ENCODE results near the gene EYA3.

EYA3 gene

DNA sequence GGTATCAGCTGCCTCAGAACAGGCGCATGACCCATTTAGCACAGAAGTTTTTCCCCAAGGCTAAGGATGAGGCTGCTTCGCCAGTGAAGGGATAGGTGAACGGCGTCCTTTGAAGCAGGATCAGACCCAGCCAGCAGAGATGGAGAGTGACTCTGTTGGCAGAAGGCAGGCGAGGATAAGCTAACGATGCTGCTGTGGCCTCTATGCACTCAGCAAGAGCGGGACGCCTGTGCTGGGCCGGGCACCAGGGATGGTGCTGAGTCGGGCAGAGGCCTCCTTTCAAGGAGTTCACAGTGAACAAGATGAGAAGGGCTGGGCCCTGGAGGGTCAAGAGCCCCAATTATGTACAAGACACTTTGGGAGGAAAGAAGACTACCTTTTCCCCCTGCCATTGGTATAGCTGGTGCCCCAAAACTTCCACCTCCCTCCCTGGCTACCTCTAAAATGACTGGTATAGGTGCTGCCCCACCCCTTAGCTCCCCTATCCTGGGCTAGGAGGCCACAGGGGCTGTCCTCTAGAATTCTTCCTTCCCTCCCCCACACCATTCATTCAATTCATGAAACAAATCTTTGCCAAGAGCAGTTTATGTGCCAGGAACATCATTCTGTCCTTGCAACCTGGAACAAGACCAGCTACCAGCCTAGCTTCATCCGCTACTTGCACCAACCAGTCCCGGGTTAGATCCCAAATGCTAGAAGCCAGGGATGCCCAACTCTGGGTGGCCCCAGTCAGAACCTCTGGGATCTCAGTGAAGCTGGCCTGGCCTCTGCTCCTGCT, 121.1 kb downstream of the EYA3 start:
- DNase-seq, result no peak

DNA sequence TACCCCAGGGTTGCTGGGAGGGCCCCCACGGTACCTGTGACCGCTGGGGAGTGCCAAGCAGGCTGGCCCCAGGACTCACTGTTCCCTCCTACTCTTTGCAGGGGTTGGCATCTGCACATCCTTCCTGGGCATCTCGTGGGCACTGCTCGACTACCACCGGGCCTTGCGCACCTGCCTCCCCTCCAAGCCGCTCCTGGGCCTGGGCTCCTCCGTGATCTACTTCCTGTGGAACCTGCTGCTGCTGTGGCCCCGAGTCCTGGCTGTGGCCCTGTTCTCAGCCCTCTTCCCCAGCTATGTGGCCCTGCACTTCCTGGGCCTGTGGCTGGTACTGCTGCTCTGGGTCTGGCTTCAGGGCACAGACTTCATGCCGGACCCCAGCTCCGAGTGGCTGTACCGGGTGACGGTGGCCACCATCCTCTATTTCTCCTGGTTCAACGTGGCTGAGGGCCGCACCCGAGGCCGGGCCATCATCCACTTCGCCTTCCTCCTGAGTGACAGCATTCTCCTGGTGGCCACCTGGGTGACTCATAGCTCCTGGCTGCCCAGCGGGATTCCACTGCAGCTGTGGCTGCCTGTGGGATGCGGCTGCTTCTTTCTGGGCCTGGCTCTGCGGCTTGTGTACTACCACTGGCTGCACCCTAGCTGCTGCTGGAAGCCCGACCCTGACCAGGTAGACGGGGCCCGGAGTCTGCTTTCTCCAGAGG, 121.9 kb downstream of the EYA3 start:
- DNase-seq, result no peak

DNA sequence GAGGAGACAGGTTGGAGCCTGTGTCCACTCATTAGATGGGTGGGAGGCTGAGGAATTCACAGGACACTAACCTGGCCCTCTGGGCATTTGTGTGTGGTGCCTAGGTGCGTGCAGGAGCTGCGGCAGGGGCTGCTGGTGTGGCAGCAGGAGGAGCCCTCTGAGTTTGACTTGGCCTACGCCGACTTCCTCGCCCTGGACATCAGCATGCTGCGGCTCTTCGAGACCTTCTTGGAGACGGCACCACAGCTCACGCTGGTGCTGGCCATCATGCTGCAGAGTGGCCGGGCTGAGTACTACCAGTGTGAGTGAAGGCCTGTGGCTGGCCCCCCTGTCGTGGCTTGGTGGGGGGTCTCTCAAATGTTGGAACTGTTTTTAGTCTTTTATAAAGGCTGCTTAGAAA, 125.0 kb downstream of the EYA3 start:
- no peak for DNase-seq

DNA sequence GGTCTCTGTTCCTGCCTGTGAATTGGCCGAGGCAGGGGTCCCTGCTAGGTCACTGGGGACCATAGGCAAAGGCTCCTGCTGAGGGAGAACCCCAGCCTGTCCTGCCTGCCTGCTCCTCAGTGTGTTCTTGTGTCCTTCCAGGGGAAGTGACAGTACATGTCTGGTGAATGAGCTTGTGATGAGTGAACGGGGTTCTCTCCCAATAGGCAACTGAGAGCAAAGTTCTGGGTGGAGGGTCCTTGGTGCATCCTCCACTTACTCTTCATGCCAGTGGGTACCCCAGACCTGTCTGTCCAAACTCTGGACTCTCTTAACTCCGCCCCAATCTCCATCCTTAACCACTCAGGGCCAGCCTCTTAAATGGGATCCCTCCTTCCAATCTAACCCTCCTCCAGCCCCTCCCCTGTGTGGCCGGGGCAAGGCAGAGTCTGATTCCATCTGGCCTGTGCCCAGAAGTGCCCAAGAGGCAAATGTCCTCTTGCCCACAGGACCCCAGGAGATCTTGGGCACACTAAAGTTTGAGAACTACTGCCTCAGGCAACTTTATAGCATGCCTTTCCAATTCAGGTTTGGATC, 126.7 kb downstream of the EYA3 start:
- no peak for DNase-seq

DNA sequence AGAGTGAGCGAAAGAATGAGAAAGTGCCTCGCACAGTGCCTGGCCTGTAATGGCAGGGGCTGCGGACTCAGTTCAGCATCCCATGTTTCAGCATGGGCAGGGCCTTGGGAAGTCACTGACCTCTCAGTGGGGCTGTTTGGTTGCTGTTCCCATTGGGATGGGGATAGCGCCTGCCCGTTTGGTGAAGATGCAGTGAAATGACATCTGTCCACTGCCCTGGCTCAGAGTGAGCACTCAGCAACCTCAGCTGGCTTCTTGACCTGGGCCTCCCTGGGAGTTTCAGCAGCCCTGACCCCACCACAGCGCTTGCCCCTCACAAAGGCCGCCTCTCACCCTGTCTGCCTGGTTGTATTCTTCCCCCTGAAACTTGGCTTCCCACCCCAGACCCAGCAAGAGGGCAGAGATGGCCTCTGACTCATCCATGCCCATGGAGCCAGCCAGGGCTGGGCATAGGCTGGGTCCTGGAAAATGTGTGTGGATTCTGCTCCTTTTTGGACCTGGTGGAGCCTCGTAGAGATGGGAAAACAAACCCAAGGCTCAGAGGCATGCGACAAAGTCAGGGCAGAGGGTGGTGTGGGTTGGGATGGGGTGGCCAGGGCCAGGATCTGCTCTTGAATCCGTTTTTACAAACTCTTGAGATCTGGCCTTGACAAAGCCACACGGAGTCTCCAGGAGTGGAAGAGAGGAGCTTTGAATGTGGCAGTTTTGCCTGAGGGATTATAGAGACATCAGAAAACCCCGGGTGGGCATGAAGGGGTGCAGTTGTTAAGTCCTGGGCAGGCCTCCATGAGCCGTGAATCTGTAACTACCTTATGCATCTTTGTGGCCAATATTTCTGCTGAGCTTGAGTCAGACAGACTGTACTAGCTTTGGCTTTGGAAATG, 127.4 kb downstream of the EYA3 start:
- no peak for DNase-seq

DNA sequence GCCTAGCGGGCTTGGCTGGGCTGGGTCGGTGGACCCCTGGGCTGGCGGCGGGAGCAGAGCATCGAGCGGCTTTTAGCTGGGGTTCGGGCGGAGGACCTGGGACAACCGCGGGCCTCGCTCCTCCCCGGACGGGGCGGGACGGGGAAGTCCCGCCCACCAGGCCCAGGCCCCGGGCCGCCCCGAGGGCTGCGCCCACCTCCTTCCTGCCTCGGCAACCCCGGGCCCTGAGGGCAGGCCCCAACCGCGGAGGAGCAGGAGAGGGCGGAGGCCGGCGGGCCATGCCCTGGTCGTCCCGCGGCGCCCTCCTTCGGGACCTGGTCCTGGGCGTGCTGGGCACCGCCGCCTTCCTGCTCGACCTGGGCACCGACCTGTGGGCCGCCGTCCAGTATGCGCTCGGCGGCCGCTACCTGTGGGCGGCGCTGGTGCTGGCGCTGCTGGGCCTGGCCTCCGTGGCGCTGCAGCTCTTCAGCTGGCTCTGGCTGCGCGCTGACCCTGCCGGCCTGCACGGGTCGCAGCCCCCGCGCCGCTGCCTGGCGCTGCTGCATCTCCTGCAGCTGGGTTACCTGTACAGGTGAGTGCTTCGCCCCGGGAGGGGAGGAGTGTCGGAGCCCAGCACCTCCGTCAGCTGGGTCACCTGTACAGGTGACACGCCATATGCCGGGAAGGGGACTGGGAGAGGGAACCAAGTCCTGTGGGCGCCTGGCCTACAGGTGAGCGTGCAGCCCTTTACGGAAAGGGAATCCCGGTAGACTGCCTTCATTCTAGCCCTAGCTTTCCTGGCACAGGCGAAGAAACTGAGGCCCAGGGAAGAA, 128.4 kb downstream of the EYA3 start, which contains the start of gene XKR8:
XKR8 (plus strand) TSS at position 182 of the 812 bp plus-strand sequence; CDS start at position 279, 97 bp downstream.
- DNase-seq, result peak; percentile 63

DNA sequence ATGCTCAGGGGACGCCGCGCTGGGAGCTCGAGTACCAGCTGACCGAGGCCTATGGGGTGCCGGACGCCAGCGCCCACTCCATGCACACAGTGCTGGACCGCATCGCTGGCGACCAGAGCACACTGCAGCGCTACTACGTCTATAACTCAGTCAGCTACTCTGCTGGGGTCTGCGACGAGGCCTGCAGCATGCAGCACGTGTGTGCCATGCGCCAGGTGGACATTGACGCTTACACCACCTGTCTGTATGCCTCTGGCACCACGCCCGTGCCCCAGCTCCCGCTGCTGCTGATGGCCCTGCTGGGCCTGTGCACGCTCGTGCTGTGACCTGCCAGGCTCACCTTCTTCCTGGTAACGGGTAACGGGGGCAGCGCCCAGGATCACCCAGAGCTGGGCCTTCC, 129.9 kb downstream of the EYA3 start:
- peak; percentile 10 for DNase-seq

DNA sequence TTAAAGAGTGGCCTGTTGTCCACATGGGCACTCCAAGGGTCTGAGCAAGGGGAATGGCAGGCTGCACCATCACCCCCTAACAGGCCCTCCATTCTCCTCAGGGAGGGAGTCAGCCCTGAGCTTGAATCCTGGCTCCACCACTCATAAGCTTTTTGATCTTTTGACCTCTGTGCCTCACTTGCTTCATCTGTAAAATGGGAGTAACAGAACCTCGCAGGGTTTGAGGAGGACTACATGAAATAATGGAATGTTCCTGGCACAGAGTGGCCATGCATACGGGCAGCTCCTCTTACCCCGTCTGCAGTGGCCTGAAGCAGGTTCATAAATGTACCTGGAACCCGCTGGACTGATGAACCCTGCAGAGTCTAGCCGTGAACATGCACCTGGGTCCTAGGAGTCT, 130.8 kb downstream of the EYA3 start:
- DNase-seq, result no peak

DNA sequence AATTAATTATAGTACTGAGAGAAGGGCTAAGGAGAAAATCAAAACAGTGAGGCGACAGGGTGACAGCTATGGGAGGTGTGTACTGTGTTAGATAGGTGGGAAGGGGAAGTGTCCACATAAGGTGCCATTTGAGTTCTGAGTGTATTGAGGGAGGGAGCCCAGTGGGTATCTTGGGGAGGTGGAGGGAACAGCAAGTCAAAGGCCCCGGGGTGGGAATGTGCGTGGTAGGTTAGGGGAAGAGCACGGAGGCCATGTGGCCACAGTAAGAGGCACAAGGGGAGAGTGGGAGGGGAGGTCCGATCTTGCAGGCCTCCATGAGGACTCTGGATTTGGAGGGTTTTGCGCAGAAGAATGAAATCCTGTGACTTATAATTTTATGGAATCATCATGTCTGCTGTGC, 131.6 kb downstream of the EYA3 start:
- DNase-seq, result no peak

DNA sequence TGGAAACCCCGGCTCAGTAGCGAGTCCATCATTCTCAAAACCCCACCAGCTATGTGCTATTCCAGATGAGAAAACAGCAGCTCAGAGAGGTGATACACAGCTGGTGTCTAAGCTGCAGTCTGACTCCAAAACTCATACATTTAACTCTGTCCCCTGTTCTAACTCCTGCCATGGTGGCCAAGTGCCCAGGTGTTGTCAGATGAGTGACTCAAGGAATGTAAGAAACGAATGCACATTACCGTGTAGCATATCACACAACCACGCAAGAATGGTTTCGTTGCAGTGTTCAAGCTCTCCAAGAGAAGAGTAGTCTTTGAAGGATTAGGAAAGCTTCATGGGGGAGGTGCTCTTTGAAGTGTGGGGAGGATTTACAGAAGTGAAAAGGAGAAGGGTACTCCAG, 133.3 kb downstream of the EYA3 start:
- no peak for DNase-seq

DNA sequence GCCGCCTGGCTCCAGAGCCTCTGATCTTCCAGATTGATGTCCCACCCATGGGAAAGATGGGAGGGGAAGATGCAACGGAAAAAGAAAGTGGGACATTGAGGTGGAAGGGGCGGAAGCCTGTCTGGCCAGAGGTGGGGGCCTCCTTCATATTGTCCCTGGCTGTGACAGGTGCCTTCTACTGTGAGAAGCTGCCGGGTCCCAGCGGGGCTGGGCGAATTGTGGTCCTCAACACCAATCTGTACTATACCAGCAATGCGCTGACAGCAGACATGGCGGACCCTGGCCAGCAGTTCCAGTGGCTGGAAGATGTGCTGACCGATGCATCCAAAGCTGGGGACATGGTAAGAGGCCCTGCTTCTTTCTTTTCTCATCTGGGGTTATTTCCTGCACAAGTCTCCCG, 134.2 kb downstream of the EYA3 start:
- no peak for DNase-seq

DNA sequence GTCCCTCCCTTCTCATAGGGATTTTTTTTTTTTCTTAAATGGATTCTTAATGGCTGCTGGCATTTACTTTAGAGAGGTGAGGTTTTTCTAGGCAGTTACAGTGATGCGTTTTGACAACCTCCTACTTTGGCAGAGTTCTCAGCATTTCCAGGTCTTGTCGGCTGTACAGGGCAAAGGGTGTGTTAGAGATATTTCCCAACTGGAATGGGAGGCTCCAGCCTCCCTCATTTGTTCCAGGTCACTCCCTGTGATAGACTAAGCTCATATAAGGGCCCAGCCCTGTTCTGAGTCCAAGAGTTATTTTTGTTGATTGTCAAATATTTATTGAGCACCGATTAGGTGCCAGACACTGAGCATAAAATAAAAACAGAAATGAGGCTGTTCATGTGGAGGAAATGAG, 136.3 kb downstream of the EYA3 start:
- DNase-seq, result no peak

DNA sequence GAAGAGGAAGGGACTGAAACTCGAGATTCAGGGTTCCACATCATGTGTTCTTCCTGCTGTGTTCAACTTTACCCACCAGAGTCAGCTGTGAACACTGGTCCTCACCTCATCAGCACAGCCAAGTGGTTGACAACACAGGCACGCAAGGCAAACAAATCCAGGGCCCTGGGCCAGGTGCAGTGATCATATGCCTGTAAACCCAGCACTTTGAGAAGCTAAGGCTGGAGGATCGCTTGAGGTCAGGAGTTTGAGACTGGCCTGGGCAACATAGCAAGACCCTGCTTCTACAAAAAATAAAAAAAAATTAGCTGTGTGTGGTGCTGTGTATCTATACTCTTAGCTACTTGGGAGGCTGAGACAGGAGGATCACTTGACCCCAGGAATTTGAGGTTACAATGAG, 137.0 kb downstream of the EYA3 start:
- DNase-seq, result peak; percentile 35

DNA sequence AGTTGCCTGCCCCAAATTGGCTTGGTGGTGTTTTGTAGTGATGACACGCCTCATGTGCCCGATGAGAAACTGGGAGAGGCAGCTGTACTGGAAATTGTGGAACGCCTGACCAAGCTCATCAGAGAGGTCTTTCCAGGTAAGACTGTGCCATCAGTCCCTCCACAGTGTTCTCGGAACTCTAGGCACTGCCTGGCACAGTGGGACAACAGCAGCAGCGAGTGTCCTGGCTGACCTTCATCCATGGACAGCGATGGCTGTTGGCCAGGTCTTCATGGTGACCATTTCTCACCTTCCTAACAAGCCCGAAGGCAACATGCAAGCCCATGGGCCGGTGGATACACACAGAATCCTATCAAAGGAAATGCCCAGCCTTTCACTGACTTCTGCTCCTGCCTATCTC, 139.4 kb downstream of the EYA3 start:
- no peak for DNase-seq

DNA sequence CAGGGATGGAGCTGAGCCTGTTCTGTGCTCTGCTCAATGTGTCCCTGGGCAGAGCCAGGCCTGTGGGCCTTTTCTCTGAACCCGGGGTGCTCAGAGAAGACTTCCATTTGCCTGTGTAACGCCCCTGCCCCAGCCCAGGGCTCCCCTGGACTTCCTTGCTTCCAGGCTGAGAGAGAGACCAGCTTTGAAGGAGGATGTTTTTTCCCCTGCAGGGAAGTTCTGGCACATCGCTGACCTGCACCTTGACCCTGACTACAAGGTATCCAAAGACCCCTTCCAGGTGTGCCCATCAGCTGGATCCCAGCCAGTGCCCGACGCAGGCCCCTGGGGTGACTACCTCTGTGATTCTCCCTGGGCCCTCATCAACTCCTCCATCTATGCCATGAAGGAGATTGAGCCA, 143.4 kb downstream of the EYA3 start:
- no peak for DNase-seq

DNA sequence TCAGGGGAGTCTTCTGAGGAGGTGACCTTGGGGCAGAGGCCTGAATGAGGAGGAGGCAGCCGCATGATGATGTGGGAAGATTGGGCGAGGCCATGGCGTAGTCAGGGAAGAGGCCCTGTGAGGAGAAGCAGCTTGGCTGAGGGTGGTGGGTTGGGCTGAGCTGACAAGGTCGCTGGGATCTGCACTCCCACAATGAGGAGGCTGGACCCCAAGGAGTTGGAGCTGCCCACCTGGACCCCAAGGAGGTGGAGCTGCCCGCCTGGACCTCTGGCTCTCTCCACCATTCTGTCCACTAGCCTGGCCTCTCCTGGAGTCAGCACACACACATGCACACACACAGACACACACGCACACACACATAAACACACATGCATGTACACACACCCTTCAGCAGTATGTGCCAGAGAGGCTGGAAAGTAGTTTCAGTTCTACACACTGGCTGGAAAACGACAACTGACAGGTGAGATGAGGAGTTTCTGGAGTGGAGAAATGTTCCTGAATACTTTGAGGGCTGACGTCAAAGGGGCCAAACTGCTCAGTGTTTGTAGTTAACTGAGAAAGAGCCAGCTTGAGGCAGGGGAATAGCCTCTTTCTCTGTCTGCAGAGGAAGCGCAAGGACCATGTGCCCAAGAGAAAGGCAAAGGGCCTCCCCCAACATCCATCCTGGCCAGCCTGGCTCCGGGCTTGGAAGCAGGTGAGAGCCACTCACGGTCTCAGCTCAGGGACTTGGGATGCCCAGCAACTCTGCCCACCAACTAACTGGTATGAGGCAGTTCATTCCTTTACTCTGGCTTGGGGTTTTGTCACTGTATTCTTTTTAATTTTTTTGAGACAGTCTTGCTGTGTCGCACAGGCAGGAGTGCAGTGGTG, 146.5 kb downstream of the EYA3 start:
- no peak for DNase-seq

DNA sequence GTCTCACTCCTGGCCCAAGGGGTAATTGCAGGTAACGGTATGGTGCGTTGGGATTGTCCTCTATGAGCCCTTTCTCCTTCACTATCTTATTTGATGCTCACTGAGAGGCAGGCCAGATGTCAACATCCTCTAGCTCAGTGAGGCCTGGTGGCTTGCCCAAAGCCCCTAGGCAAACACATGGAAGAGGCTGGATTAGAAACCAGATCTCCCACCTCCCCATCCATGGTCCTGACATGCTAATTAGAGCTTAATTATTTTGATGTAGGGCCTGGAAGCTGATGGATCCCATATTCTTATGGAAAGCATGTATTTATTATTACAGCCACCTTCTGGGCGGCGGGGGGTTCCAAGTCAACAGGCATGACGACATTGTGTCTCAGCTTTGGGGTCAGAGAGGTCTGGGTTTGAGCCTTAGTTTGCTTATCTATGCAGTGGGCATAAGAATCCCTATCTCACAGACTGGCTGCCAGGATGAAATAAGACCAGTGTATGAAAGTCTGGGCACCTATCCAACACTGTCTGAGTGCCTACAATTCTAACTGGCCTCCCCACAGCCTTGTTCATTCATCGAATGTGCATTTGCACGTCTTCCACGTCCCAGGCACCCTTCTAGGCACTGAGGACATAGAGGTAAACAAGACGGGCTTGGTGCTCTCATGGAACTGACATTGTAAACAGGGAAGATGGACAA, 147.4 kb downstream of the EYA3 start:
- no peak for DNase-seq

DNA sequence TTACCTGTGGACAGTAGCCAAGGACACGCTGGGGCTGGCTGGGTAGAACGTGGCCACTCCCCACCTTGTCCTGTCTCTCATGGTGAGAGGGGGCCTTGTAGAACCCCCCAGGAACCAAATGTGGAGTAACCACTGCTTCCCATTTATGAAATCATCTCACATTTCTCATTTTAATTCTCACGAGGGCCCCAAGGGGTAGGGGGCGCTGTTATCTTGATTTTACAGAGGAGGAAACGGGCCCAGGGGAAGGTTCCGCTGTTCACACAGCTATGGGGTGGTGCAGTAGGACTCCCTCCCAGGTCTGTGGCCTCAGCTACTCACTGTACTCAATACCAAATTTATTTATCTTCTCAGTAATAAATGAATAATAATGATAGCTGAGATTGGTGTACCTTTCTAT, 148.1 kb downstream of the EYA3 start:
- DNase-seq, result no peak

DNA sequence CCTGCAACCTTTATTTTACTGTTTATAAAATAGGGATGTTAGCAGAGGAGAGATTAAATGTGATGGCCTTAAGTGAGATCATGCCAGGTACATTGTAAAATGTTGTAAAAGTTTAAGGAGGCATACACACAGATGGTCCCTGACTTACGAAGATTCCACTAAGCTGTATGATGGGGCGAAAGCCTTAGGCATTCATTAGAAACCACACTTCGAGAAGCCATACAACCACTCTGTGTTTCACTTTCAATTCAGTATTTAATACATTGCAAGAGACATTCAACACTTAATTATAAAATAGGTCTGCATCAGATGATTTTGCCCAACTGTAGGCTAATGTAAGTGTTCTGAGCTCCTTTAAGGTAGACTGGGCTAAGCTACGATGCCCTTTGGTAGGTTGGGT, 149.9 kb downstream of the EYA3 start:
- DNase-seq, result no peak

DNA sequence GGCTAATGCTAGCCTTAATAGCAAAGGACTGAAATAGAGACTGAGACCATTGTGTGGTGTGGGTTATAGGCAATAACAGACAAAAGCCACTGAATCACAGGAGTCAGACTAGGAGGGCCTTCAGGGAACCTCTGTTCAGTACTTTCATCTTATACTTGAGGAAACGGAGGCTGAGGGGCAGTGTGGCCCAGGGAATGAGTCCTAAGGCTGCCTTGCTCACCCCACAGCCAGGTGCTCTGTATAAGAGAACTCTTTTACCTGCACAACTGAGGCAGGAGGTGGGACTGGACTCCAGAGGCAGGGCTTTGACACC, 150.9 kb downstream of the EYA3 start:
- DNase-seq, result no peak

DNA sequence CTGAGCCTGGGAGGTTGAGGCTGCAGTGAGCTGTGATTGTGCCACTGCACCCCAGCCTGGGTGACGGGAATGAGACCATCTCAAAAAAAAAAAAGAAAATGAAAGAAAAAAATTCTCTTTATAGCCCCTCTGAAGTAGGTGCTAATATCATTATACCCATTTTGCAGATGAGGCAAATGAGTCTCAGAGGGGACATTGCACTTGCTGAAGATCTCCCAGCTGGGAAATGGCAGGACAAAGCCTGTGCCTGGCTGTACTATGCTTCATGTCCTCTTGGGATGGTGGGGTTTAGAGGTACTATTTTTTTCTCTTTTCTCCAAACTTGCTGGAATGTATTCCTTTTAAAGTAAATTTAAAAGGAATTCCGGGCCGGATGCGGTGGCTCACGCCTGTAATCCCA, 152.0 kb downstream of the EYA3 start:
- DNase-seq, result no peak
